ENCODE results near the gene CCR7. TPM values are rescaled to one million over a fixed set of nuclear protein-coding genes. Genes with fewer than 3 reads are reported as not detected.

CCR7 gene
- total RNA-seq, 1 experiment from 2014 or later = 0.57 TPM

DNA sequence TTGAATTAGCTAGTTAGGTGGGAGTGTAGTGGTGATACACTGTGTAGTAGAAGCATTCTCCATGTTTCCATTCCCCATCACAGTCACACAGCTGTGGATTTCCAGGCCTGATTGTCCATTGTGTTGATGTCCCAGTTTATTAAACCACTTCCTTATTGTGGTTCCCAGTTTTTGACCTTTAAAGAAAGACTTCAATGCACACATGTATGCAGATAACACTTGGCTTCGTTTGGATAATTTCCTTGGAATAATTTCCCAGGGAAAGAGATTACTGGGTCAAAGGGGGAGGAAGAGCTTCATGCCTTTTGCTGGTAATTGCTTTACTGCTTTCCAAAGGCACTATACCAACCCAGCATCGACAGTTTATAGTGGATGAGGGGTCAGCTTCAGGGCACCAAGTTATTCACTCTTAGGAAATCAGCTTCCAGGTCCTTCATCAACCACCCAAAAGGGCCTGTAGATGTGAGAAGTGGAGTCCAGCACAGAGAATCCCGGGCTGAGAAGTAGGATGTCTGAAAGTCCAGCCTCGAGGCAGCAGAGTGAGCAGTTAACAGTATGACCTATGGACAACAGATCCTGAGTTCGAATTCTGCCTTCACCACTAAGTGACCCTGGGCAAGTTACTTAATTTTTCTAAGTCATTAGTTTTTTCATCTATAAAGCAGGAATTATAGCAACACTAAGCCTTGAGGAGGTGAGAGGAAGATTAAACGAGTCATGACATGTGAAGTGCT is 32.6 kb downstream of the CCR7 start (continued):
- TF ChIP-seq ARID4B (CRISPR knock-in tag; IDR thresholded peaks at IDR 0.05; ENCODE audit: borderline replicate concordance) = no peak
- no peak for TF ChIP-seq AR (CRISPR knock-in tag; IDR thresholded peaks at IDR 0.05)
- no peak for TF ChIP-seq KAT7 (CRISPR knock-in tag; IDR thresholded peaks at IDR 0.05; ENCODE audit: borderline replicate concordance)
- no peak for TF ChIP-seq NR2C2 (CRISPR knock-in tag; IDR thresholded peaks at IDR 0.05)
- no peak for TF ChIP-seq SP1 (CRISPR knock-in tag; conservative IDR thresholded peaks at IDR 0.05)
- TF ChIP-seq, protein P1, sequence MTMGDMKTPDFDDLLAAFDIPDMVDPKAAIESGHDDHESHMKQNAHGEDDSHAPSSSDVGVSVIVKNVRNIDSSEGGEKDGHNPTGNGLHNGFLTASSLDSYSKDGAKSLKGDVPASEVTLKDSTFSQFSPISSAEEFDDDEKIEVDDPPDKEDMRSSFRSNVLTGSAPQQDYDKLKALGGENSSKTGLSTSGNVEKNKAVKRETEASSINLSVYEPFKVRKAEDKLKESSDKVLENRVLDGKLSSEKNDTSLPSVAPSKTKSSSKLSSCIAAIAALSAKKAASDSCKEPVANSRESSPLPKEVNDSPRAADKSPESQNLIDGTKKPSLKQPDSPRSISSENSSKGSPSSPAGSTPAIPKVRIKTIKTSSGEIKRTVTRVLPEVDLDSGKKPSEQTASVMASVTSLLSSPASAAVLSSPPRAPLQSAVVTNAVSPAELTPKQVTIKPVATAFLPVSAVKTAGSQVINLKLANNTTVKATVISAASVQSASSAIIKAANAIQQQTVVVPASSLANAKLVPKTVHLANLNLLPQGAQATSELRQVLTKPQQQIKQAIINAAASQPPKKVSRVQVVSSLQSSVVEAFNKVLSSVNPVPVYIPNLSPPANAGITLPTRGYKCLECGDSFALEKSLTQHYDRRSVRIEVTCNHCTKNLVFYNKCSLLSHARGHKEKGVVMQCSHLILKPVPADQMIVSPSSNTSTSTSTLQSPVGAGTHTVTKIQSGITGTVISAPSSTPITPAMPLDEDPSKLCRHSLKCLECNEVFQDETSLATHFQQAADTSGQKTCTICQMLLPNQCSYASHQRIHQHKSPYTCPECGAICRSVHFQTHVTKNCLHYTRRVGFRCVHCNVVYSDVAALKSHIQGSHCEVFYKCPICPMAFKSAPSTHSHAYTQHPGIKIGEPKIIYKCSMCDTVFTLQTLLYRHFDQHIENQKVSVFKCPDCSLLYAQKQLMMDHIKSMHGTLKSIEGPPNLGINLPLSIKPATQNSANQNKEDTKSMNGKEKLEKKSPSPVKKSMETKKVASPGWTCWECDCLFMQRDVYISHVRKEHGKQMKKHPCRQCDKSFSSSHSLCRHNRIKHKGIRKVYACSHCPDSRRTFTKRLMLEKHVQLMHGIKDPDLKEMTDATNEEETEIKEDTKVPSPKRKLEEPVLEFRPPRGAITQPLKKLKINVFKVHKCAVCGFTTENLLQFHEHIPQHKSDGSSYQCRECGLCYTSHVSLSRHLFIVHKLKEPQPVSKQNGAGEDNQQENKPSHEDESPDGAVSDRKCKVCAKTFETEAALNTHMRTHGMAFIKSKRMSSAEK (CRISPR knock-in tag; IDR thresholded peaks at IDR 0.05; ENCODE audit: borderline replicate concordance) = no peak
- no peak for TF ChIP-seq MXD4 (CRISPR knock-in tag; IDR thresholded peaks at IDR 0.05; ENCODE audit: borderline replicate concordance)
- no peak for TF ChIP-seq NR1H2 (CRISPR knock-in tag; IDR thresholded peaks at IDR 0.05)

DNA sequence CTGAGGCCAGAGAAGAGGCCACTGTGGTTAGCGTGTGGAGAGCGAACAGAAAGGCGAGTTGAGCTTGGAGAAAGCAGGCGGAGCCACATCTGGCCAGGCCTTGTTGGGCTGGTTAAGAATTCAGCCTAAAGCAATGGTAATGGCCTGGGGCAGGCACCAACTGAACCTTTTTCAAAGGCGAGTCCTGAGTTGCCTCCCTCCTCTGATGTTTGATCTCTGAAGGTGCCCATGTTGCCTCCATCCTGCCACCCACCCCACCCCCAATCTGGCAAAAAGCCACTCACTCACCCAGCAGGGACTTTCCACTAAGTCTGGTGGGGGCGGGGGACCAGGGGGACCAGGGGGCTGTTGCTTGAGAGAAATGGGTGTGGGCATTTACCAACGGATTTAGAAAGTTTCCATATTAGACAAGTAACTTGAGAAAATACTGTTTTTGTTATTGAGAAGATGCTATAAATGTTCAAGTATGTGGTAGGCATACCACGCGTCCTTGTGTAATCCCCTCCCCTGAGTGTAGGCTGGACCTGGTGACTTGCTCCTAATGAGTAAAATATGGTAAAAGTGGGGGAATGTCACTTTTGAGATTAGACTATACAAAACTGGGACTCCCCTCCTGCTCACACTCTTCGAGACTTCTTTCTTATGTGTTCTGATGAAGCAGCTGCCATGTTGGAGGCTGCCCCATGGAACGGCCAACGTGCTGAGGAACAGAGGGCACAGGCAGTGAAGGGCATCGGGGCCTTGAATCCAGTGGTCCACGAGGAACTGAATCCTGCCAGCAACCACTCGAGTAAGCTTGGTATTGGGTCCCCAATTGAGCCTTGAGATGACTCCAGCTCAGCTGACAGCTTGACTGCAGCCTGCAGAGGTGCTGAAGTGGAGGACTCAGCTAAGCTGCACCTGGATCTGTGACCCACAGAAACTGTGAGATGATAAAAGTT is 34.0 kb downstream of the CCR7 start:
- ChIA-PET CTCF (interaction anchor here (0.8 to 9.6 kb wide), 16 partner anchors 8 to 173 kb away, joined by 3 to 127 read pairs (median 8); partner anchors contain the start of genes GJD3, IGFBP4 and TOP2A), POLR2A (no interaction called here)
- H3K27ac Mint-ChIP-seq = no peak overlapping the region
- no peak overlapping the region for H3K4me3 Mint-ChIP-seq
- H3K9me3 Mint-ChIP-seq = no peaks in the 10 kb centered on the region
- ATAC-seq (no peak), DNase-seq (ENCODE audit: low spot score) (peak; percentile 8)
- no peaks in the 10 kb centered on the region; the same call in 1 of the 2 replicates for H3K27me3 Mint-ChIP-seq (ENCODE audit: low read depth)
- no peaks in the 10 kb centered on the region for H3K36me3 Mint-ChIP-seq
- peaks cover 19% of the 10 kb centered on the region for H3K4me1 Mint-ChIP-seq
- TF ChIP-seq MAX (CRISPR knock-in tag; IDR thresholded peaks at IDR 0.05) (no peak), ERG (CRISPR knock-in tag; IDR thresholded peaks at IDR 0.05) (no peak), IRF2 (CRISPR knock-in tag; IDR thresholded peaks at IDR 0.05; ENCODE audit: borderline replicate concordance, low read depth) (no peak)
- TF ChIP-seq, protein P2, sequence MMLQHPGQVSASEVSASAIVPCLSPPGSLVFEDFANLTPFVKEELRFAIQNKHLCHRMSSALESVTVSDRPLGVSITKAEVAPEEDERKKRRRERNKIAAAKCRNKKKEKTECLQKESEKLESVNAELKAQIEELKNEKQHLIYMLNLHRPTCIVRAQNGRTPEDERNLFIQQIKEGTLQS (CRISPR knock-in tag; conservative IDR thresholded peaks at IDR 0.05) = no peak
- TF ChIP-seq, protein P3, sequence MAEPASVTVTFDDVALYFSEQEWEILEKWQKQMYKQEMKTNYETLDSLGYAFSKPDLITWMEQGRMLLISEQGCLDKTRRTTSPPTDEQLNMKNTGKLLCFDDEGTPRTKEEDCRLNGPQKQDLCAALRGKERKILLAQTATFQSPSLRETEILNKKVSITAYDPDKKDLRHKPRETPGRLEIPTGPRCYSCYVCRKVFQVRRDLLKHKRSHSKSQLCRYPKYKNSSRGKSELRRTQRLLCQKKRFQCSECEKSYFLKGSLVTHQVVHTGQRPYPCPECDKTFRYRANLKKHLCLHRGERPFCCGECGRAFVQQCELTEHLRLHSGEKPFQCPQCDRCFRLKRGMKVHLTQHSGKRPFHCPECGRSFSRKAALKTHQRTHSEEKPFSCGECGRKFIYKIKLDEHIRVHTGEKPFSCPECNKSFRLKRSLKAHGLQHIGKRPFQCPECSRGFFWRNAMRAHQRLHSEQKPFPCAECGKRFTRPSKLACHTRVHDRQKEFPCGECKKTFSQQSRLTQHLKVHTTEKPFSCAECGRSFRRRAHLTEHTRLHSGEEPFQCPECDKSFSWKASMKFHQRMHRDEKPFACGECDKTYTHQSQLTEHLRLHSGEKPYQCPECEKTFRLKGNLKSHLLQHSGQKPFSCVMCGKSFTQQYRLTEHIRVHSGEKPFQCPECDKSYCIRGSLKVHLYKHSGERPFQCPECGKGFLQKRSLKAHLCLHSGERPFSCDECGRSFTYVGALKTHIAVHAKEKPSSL (CRISPR knock-in tag; conservative IDR thresholded peaks at IDR 0.05) = no peak
